ENCODE measurements around the gene MTG1.
"Not testable (repeated sequence)": the region's sequence is repeated elsewhere in the genome, so short reads cannot be mapped to it uniquely, and the experiment has no call there.

Gene MTG1

GRCh38 chr10:133359554-133359971 is 34.4 kb upstream of the MTG1 start:
- DNase-seq: no peak

GRCh38 chr10:133359972-133360610 is 33.9 kb upstream of the MTG1 start:
- DNase-seq: no peak

GRCh38 chr10:133361227-133361626 is 32.7 kb upstream of the MTG1 start:
- DNase-seq: no peak

GRCh38 chr10:133361773-133362441 is 32.0 kb upstream of the MTG1 start:
- DNase-seq: no peak

GRCh38 chr10:133362846-133363245 is 31.1 kb upstream of the MTG1 start:
- DNase-seq: no peak

- DNase-seq: no peak
These were observed 29.1 kb upstream of the MTG1 start for GRCh38 chr10:133364645-133365431.

- no peak for DNase-seq
These were observed 28.4 kb upstream of the MTG1 start for GRCh38 chr10:133365461-133366129.

- DNase-seq: no peak
These were observed 27.9 kb upstream of the MTG1 start for GRCh38 chr10:133366130-133366478.

GRCh38 chr10:133366751-133367150 is 27.2 kb upstream of the MTG1 start:
- no peak for DNase-seq

- not testable (repeated sequence) for DNase-seq
These were observed 26.5 kb upstream of the MTG1 start for GRCh38 chr10:133367461-133367860.

- no peak for DNase-seq
These were observed 25.8 kb upstream of the MTG1 start for GRCh38 chr10:133368153-133368552.

GRCh38 chr10:133370030-133370786 is 23.7 kb upstream of the MTG1 start:
- DNase-seq: no peak

GRCh38 chr10:133372507-133372906 is 21.4 kb upstream of the MTG1 start:
- no peak for DNase-seq

- peak; percentile 90 for DNase-seq
These were observed 20.5 kb upstream of the MTG1 start, which contains the start of gene ECHS1 for GRCh38 chr10:133373174-133374090. Gene ECHS1, minus strand, starts transcription at chr10:133373354. Its CDS starts 21 bp downstream, at chr10:133373333.

GRCh38 chr10:133375357-133376115 is 18.4 kb upstream of the MTG1 start:
- no peak for DNase-seq

- not testable (repeated sequence) for DNase-seq
These were observed 17.8 kb upstream of the MTG1 start for GRCh38 chr10:133376183-133376582.

GRCh38 chr10:133377025-133377817 is 16.7 kb upstream of the MTG1 start:
- no peak for DNase-seq

GRCh38 chr10:133377818-133378250 is 16.1 kb upstream of the MTG1 start:
- no peak for DNase-seq

GRCh38 chr10:133378251-133379096 is 15.5 kb upstream of the MTG1 start:
- DNase-seq: peak; percentile 36
